Occipital lobe (tissue), 2 donors: ENCODE data around the gene CLDN9. TPM values are rescaled to one million over a fixed set of nuclear protein-coding genes. Genes with fewer than 3 reads are reported as not detected.

Experiments
- DNase-seq: peaks from one replicate; lab custom pipeline; 2025; lab: John Stamatoyannopoulos, UW
- total RNA-seq: library from RNA; depleted of rRNA; stranded (reverse); fragments of >200 nt; gene quantifications from one replicate; pipeline ENCODE4 v1.2.3, GENCODE V29; 2014

CLDN9 gene
- total RNA-seq, 1 donor from 2014 or later: not detected

DNA sequence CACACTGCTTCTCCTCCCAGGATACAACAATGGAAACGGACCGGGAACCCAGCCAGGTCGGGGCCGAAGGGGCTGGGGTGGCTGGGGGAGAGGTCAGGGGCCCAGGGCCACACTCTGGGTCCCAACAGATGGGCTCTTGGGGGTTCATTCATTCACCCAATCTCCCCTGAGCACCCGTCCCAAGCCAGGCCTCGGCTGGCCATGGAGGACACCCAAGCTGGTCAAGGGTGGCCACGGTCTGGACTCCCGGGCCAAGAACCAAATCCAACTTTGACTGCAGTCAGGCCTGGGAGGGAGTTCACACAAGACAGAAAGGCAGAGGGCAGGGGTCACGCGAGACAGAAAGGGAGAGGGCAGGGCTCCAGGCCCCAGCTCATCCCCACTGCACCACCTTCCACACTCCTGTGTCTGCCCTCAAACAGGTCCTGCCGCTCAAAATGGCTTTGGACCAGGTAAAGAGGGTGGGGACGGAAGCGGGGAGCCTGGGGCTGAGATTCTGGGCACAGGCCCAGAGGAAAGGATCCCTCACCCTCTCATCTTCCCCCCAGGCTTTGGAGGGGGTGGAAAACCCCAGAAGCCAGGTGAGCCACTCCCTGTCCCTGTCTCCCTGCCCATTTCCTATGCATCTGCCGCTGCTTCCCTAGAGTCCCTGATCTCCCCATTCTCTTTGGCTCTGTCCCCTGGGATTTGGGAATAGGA, 20.2 kb upstream of the CLDN9 start:
- DNase-seq: no peak

DNA sequence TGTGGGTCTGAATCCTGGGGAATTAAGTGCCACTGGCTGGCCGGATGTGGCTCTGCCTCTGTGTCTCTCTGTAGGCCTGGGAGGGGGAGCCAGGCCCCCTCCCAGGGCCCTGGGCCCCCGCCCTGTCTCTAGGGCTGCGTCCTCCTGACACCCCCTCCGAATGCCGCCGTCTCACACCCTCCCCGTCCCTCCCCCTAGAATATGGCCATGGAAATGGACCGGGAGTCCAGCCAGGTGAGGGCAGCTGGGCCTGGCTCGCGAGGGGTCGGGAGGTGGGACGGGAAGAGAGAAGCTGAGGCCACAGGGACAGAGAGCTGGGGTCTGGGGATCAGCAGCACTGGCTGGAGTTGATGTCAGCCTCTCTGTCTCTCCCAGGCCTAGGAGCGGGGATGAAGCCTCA, 16.4 kb upstream of the CLDN9 start:
- DNase-seq: no peak

DNA sequence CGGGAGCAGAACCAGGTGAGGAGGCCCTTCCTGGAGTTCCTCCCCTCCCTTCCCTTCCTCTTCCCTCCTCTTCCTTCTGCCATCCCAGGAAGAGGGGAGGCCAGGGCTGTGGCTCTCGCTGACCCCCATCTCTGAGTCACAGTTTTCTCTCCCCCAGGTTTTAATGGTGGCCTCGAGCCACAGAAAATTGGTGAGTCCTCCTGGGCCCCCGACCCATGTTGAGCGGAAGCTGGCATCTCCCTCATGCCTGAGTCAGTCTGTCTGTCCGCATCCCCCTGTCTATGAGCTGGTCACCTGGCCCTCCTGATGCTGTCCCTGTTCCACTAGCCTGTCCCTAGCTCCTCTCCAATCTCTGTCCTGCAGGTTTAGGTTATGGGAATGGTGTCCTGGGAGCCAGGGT, 12.8 kb upstream of the CLDN9 start:
- no peak for DNase-seq

DNA sequence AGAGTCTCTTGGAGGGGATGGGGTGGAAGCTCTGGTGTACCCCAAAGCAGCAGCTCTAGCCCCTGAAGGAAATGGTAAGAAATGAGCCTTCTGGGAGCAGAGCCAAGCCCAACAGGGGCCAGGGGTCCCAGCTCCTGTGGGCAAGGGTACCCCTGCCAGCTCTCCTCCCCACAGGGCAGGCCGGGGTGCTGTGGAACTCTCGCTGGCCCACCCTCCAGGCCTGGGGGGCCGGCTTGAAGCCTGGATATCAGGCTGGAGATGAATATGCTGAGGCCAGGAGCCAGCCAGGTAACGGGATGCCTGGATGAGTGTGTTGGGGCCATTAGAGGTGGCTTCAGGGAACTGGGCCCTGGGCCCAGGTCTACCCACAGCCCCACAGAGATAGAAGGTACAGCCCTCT, 12.2 kb upstream of the CLDN9 start:
- DNase-seq: no peak

DNA sequence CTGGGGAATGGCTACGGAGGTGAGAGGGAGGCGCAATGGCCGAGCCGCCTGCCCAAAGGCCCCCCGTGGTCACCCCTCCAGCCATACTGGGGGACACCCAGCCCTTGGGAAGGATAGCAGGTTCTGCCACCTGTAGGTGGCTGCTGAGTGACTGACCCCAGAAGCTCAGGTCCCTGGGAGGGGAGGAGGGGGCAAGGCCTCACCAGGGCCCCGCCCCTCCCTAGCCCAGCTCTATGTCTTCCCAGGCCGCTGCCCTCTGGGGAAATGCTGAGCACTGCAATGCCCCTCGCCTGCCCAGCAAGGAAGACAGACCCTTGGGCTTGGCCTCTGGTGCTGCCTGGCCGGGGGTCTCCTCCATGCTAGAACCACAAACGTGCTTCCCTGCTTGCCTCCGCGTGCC, 11.4 kb upstream of the CLDN9 start:
- no peak for DNase-seq

DNA sequence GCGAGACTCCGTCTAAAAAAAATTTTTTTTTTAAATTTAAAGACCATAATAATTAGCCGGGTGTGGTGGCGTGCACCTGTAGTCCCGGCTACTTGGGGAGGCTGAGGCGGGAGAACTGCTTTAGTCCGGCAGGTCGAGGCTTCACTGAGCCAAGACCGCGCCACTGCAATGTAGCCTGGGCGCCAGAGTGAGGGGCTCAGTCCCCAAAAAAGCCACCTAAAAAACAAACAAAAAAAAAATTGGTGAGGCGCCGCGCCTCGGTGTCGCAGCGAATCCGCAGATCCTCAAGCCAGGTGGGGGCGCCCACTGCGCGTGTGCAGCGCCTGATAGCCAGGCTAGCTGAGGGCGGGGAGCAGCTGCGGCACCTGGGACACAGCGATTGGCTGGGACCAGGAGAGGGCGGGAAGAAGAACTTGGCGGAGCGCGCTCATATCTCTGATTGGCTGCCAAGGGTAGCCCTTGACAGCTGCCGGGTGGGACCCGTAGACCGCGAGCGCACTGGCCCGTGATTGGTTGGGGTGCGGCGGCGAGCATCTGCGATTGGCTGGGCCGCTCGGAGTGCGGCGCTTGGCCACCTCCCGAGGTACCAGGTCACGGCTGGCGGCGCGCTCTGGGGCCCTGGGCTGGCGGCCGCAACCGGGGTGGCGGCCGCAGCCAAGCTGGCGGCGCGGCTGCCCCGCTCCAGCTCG, 9.0 kb upstream of the CLDN9 start:
- DNase-seq: peak; percentile 98

DNA sequence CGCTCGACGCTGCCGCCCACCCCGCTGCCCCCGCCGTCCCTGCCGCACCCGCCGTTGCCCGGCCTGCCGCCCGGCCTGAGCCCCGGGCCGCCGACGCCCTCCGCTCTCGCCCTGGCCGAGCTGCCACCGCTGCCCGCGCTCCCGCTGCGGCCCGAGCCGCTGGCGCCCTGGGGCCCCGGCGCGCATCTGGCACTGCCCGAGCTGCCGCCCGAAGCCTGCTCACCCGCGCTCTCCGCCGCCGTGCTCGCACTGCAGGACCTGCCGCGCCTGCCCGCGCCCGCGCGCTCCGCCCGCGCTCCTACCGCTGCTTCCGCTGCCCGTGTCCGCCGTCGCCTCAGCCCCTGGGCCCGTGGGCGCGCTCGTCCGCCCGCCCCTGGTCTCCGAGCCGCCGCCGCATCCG, 8.4 kb upstream of the CLDN9 start:
- DNase-seq: no peak

DNA sequence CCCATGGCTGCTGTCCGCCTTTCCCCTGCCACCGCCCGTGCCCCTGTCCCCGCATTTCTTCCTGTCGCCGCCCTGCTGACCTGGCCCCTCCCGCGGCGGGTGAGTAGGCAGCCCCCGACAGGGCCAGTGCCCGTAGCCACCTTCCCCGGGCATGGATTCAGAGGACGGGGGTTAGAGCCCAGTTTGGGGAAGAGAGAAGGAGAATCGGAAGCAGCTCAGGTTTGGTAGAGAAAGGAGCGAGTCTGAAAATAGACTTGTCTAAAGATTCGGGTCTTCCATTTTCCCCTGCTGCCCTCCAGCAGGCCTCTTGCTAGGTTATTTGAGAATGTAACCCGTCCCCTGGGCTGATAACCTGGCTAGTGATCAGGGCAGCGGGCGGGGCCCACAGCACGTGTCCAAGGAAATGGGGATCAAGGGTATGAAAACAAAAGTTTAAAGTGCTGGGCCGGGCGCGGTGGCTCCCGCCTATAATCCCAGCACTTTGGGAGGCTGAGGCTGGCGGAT, 7.9 kb upstream of the CLDN9 start:
- DNase-seq: no peak

DNA sequence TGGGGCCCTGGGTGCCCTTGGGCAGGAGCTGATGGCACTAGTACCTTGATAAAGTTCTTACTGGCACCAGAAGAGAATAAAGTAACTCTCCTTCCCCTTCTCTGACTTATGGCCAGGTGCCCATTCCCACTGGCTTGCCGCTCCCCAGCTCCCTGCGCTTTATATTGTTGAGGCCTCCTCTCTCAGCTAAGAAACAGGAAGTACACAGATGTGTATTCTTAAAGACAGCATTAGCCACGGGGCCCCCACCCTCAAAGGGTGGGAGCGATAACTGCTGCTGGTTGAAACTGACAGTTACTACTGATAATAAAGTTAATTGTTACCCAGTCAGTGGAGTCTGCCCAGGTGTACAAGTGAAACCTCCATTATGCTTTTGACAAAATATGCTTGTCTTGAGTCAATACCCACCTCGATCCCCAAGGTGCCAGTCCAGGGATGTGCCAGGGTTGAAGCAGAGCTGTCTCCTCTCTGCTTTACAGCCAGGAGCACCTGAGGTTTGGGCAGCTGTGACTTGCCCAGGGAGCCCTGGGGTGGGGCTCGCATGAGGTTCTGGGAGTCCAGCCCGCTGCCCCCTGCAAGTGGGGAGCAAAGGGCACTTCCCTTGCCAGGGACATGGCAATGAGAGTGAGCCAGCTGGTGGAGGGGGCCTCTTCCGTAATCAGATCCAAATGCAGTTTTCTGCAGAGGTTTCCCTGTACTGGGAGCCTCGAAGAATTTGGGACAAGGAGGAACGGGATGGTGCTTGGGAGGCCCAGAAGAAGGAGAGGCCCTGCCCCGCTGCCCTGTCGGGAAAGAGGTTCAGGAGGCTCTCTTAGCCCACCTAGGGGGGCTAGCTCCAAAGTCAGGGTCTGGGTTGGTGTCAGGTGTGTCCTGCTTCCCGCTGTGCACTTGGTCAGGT, 5.4 kb upstream of the CLDN9 start:
- DNase-seq: no peak

DNA sequence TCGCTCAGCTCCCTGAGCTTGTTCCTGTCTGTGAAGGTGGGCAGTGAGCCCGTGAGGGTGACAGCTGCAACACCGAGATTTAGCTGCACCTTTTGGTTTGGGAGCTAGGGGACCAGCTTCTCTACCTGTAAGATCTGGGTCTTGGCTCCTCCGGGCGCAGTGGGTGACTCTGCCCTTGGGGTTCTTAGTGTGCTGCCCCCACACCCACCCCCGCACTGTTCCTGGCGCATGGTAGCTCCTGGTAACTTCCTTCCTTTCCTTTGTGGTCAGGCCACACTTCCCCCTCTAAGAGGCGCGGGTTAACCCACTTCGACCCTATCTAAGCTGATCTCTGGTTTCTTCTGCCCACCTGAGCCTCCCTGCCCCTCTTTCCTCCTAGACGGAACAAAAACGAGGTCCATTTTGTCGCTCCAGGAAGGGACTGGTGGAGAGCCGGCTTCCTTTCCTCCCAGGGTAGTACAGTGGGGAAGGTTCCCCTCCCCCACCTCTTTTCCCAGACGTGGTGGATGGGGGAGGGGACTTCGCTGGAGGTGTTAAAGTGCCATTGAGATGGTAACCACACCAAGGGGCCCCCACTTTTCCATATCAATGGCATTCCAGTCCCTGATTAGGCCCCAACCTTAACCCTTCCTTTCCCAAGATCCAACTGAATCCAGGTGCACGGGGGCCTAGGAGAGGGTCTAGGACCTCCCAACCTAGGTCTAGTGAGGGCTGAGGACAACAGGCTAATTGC, 4.6 kb upstream of the CLDN9 start:
- DNase-seq: no peak

DNA sequence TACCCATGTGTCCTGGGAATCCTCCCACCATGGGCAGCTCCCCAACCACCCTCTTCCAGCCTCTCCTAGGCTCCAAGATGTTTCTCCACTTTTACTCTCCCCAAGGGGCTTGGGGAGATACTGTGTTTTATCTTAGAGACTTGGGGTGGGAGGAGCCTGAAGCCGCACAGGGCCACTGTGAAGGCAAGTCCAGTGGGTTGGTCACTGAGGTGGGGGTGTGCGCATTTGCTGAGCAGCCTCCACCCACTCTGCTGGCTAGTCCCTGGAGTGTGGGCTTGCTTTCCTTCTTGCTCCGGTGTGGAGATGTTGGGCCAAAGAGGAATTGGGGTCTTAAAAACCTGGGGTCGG, 4.1 kb upstream of the CLDN9 start:
- DNase-seq: no peak

DNA sequence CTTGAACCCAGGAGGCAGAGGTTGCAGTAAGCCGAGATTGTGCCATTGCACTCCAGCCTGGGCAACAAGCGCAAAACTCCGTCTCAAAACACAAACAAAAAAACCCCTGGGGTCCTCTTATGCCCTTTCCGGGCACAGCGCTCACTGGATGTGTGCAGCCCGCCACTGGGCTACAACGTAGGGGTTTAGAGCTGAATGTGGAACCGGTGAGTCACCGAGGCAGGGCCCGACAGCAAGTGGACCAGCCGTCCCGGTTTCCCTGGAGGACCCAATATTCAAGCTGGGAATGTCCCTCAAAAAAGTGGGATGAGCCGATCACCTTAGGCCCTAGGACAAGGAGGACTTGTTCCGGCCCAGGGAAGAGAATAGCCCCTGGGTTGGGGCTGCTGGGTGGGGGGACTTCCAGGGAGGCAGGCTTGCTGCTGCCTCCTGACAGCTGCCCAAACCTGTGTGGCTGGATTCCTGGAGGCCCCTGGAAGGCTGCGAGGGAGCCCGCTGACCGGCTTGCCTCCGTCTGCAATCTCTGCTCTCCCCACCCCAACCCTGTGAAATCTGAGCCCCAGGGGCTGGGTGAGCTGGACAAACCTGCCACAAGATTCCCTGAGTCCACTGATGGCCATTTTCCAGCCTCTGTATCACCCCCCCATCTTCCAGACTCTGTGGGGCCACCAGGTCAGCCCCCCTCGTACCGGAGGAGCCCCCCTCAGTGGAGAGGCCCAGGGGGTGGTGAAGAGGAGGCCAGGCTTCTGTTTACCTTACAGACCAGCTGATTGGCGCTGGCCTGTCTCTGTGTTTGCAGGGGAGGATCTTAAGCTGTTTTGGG, 2.9 kb upstream of the CLDN9 start:
- no peak for DNase-seq

DNA sequence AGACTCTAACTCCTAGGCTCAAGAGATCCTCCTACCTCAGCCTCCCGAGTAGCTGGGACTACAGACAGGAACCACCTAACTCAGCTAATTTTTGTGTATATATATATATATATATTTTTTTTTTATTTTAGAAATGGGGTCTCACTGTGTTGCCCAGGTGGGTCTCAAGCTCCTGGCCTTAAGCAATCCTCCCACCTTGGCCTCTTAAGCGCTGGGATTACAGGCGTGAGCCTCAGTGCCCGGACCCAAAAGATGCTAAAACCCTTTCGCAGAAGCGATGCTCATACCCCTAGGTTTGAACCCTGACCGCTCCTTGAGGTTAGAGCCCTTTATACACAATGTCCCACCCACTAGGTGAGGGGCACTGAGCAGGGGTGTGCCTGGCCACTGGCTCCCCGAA, 2.2 kb upstream of the CLDN9 start:
- no peak for DNase-seq

DNA sequence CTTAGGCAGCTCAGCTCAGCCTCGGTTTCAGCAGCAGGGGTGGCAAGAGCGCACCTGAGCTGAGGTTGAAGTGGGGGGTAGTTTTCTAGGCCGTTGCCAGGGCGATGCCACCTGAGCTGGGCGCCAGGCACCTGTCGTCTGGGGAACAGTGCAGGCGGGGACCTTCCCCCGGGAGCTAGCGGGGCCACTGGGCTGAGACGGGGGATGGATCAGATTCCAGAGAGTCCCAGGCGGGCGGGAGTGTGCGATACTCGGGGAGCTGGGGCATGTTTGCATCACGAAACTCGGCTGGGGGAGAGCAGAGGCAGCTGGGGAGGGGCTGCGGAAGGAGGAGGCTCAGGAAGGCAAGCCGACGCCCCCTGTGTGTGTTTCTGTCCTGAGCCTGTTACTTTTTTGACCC, 477 bp upstream of the CLDN9 start:
- DNase-seq: no peak

DNA sequence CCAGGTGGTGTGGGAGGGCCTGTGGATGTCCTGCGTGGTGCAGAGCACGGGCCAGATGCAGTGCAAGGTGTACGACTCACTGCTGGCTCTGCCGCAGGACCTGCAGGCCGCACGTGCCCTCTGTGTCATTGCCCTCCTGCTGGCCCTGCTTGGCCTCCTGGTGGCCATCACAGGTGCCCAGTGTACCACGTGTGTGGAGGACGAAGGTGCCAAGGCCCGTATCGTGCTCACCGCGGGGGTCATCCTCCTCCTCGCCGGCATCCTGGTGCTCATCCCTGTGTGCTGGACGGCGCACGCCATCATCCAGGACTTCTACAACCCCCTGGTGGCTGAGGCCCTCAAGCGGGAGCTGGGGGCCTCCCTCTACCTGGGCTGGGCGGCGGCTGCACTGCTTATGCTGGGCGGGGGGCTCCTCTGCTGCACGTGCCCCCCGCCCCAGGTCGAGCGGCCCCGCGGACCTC, 798 bp downstream of the CLDN9 start:
- DNase-seq: no peak

DNA sequence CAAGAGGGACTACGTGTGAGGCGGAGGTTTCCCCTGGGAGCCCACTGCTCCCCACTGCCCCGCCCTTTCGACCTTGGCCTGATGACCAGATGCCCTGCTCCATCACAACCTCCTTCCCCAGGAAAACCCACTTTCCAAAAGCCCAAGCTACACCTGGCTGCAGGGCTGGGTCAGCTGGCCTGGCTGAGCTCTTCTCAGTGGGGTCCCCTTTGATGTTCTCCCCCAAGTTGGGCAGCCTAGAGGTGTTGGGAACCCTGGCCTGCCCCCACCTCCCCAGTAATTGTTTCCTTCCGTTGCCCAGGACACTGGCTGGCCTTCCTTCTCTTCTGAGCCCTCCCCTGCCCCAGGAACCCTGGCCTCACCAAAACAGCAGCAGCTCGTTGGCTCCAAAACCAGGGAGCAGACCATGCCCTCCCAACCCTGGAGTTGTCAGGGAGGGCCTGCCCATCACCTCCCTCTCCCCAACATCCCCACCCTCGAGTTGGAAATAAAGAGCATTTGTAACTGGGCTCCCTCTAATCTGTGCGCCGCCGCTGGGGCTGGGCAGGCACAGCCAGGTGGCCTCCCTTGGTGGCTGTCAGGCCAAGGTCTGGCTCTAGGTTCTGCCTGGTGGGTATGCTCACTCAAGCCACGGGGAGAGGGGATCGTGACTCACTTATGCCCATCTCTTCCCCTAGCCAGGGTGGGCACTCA, 1.4 kb downstream of the CLDN9 start:
- DNase-seq: no peak

DNA sequence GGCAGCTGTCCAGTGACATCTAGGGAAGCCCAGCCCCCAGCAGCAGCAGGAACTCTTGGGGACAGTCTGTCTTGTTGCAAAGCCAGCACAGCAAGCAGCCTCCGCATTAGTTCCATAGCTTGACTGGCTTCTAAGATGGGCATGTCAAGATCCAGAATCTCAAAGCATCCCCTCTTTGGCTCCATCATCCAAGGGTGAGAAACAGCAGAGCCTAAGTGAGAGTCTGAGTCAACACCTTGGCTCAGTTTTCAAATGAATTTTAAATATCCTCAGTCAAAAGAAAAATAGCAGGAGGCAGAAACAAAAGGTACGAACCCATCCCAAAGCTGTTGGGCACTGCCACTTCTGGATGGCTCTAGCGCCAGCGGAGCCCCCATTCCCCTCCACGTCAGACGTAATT, 2.2 kb downstream of the CLDN9 start:
- DNase-seq: no peak

DNA sequence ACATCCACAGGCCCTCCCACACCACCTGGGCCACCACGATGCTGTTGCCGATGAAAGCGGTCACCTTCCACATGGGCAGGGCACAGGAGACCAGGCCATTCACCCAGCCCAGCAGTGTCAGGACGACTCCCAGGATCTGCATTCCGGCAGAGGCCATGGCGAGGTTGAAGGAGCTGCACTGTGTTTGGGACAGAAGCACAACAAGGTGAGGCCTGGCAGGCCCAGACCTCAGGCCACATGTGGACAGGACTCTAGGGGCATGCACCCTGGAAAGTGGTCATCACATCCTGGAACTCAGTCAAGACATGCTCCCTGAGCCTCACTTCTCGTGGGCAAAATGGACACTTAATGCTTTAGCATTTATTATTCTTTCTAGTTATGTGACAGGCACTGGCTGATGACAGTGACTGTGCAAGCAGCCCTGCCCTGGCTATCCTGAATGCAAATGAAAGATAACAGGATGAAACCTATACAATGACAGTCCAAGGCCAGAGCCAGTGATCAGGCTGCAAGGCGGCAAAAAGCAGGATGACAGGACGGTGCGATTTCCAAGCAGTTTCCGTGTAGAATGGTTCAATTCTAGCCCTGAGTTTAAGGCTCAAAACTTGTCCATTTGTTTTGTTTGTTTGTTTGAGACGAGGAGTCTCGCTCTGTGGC, 3.3 kb downstream of the CLDN9 start:
- no peak for DNase-seq

DNA sequence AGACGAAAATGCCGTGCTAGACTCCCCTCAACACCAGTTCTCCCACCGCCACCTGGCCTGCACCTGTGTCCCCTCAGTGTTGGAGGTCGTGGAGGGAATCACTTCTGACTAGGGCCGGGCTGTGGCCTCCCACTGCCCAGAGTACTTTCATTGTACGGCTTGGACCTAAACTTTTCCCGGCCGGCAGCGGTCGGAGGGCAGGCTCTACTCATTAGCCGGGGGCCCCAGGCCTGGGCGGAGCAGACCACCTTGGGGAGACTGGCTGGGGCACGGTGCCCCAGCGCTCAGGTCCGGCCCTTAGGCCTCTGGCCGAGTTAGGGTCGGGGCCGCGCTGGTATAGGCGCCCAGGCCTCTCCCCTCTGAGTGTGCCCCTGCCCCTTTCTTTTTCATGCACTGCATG, 4.6 kb downstream of the CLDN9 start:
- DNase-seq: no peak
